HG02763 (cell line): Measurements from ENCODE around the gene CACNB4.
"Not testable (repeated sequence)": the region's sequence is repeated elsewhere in the genome, so short reads cannot be mapped to it uniquely, and the experiment has no call there.

Experiments used
- ATAC-seq: cut with Tn5 transposase; IDR thresholded peaks from one replicate; pipeline ENCODE4 v1.9.1; 2021; ENCODE audit warnings: mild to moderate bottlenecking, moderate library complexity; ENCODE audit not compliant: unreplicated experiment

Gene CACNB4

GRCh38 chr2:151828890-151829324, 269.9 kb downstream of the CACNB4 start:
- no peak for ATAC-seq

DNA sequence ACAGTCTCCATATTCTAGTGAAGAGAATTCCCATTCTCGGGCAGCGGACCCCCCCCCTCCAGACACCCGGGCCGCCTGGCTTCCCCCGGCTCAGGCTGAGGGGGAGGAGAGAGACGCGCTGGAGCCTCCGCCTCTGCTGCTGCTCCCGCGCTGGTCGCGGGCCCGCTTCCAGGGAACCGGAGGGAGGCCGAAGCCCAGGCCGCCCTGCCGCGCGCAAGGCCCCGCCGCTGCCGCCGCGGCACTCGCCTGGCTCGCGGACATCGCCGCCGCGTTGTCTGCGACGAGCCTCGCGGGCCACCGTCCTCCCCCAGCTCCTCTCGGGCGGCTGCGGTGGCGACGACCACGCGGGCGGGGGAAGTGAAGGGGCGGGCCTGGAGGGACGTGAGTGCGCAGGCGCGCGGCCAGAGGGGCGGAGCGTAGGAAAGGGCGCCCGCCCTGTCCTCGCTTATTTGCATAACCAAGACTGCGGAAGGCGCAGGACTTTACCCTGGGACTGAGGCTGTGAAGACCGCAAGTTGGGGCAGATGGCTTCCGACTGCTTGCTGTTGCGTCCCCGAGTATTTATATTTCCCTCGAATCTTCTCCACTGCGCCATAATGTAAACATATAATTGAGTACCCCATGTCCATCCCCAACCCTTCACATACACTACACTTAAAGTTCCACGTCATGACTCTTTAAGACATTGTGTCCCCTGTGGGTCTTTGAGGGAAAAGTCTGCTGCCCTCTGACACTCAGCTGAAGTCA, 270.5 kb downstream of the CACNB4 start, which contains the start of gene ARL5A:
Gene ARL5A, minus strand, starts transcription at position 279 of the 747 bp plus-strand sequence. Its CDS starts 245 bp downstream, at position 34.
- peak; percentile 94 for ATAC-seq

DNA sequence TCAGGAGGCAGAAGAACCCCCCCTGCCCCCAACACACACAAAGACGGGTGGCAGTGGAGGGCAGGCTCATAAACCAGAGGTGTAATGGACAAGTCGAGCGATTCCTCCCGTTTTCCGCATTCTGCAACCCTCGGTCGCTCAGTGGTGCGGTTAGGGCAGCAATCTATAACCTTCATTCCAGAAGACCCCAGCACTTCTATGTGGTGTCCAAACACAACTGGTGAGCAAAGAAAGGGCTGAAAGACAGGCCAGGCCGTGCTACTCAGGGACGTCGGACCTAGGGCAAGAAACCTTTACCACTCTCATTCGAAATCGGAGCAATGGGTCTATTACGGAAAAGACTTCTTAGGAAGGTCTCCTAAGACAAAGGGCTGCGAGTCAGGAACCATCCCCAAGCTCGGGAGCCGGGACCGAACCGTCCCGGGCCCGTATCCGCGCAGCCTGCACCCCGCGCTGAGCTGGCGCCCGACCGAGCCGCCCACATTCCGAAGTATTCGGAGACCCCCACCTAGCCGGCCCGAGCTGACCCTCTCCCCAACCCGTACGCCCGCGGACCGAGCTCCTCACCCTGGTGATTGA, 271.2 kb downstream of the CACNB4 start:
- ATAC-seq, result peak; percentile 21

DNA sequence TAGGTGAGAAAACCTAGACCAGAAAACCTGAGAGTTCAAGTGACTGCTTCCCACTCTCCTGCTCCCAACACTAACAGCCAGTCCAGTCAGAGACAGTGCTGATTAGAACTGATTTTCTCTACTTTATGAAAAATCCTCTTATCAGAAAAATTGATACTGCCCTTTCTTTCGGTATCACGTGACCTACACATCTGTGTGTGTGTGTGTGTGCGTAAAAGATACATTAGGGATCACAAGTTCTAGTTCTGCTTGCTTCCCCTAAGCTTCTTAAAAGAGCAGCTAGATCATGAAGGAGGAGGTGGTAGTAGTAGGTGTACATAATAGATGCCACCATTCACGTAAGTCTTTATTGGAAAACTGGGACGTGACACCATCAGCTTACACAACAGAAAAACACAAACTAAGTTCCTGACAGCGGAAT, 272.1 kb downstream of the CACNB4 start:
- no peak for ATAC-seq

GRCh38 chr2:151824886-151825285, 274.0 kb downstream of the CACNB4 start:
- ATAC-seq, result no peak

DNA sequence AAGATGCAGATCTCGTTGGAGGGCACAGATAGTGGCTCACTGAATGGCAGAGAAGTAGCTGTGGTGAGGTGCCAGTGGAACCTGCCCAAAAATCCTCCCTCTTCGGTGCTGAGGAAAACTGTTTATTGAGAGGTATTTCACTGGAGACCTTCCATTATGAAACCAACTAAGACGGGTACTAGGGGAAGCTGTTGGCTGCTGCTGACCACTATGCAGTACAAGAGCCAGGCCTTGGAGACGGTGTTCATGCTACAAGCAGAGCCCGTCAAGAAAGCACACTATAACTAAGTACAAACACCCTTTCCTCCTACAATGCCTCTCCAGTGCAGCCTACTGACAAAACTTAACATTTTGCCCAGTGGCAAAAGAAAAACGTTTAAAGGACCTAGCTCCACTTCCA, 275.2 kb downstream of the CACNB4 start:
- no peak for ATAC-seq

DNA sequence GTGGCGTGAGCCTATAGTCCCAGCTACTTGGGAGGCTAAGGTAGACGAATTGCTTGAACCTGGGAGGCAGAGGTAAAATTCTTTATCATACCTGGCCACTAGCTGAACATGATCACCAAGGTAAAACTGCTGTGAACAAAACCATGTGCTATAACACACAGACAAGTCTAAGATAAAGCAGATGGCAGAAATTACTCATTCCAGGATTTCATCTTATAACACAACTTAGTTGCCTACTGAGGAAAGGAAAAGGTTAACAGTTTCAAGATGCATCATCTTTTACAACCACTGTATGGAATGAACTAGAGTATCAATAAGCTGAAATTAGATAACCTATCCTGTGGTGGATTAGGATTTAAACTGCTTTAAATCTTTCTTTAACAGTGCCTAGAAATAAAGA, 278.9 kb downstream of the CACNB4 start:
- no peak for ATAC-seq

- no peak for ATAC-seq
These were observed 280.9 kb downstream of the CACNB4 start for GRCh38 chr2:151817929-151818328.

GRCh38 chr2:151816843-151817242, 282.0 kb downstream of the CACNB4 start:
- ATAC-seq, result no peak

DNA sequence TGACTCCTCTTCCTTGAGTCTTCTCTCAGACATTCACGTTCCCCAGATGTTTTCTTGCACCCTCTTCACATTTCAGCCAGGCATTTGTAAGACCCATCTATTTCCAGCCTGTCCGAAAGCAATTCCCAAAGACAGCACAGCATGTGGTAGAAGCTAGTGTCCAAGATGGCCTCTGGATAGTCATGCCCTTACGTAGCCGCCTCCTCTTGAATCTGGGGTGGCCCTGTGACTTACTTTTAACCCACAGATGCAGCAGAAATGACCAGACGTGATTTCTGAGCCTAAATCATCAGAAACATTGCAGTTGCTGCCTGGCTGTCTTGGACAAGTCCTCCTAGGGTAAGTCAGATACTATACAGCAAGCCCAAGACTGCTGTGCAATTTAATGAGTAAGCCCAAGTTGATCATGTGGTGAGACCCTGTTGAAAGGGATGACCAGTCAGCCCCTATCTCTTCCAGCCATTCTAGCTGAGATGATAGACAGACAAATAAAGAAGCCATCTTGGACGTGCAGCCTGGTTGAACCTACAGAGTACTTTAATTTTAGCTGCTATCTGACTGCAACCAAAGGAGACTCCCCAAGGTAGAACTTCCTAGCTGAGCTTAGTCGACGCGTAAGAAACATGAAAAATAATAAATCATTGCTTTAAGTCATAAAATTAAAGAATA, 282.9 kb downstream of the CACNB4 start:
- no peak for ATAC-seq

- no peak for ATAC-seq
These were observed 288.4 kb downstream of the CACNB4 start for GRCh38 chr2:151810489-151810888.

DNA sequence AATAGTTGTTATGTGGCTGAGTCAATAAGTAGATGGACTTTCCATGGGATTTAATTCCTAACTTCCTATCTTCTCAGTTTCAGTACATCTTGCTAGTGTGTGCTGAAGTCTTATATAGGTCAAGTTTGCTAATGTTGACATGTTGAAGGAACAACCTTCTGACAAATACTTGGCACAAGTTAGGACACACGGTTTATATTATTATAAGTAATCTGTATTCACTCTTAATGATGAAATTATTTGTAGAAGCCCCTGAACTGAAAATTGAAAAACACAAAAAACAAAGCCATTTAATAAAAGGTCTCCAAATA, 289.8 kb downstream of the CACNB4 start:
- no peak for ATAC-seq

DNA sequence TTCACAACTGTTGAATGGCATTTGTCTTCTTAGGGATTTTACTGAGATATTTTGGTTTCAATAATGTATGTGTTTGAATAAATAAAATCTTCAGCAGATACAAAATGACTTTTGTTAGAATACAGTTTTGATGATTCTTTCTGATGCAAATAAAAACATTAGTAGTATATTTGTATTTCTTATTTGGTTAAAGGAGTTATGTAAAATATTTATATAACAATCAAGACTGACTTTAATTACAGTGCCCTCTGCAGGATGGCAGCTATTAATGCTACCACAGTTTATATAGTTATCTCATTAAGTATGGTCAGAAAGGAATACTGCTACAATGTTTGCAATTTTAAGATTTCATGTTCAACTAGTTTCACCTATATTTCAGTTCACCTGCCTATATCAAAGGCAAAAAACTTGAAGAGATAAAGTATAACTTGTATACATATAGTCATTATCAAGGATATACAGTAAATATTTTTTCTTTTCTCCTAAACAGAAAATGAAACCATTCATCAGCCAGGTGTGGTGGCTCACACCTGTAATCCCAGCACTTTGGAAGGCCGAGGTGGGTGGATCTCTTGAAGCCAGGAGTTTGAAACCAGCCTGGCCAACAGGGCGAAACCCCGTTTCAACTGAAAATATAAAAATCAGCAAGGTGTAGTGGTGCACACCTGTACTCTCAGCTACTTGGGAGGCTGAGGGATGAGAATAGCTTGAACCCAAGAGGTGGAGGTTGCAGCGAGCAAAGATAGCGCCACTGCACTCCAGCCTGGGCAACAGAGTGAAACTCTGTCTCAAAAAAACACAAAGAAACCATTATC, 290.4 kb downstream of the CACNB4 start:
- no peak for ATAC-seq

- ATAC-seq, result no peak
These were observed 292.9 kb downstream of the CACNB4 start for GRCh38 chr2:151805961-151806360.

GRCh38 chr2:151805343-151805742, 293.5 kb downstream of the CACNB4 start:
- no peak for ATAC-seq

DNA sequence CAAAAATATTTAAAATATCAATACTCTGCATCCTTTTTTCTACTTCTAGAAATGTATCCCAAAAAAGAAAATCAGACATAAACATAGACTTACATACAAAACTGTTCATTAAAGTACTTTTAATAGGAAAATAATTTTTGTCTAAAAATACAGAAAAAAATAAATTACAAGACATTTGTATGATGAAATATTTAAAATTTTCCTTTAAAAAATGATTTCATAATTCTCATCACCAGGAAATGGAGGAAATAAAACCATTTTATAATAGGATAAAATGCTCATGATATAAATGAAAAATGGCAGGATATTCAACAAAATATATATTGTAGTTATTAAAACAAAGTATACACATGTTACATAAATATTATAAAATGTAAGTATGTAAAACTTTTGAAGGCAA, 295.0 kb downstream of the CACNB4 start:
- ATAC-seq, result no peak

GRCh38 chr2:151802315-151802714, 296.5 kb downstream of the CACNB4 start:
- no peak for ATAC-seq

GRCh38 chr2:151799886-151800292, 299.0 kb downstream of the CACNB4 start:
- ATAC-seq, result no peak

DNA sequence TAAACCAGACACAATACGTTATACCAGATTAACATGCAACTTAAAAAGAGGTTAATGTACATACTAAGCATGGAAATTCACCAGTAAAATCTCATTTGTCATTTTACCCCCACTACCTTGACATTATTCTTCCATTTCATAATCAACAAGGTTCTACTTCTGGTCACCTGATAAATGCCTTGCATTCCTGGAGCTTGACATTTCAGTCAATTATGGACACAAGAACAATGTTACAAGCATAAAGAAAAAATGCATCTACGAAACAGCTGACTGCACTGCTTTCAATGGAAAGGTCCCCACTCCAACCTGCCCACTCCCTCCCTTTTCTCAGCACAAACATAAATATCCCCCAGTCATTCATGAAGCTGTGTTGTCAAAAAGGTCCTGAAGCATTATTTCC, 302.1 kb downstream of the CACNB4 start:
- no peak for ATAC-seq

- no peak for ATAC-seq
These were observed 303.1 kb downstream of the CACNB4 start for GRCh38 chr2:151795646-151796240.

DNA sequence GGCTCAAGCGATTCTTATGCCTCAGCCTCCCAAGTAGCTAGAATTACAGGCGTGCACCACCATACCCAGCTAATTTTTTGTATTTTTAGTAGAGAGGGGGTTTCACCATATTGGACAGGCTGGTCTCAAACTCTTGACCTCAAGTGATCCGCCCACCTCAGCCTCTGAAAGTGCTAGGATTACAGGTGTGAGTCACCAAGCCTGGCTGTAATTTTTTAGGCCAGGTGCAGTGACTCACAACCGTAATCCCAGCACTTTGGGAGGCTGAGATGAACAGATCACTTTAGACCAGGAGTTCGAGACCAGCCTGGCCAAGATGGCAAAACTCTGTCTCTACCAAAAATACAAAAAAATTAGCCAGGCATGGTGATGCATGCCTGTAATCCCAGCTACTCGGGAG, 304.4 kb downstream of the CACNB4 start:
- ATAC-seq, result not testable (repeated sequence)
